Upper lobe of left lung (tissue), 4 donors: Measurements from ENCODE around the gene HSPG2.

Experiments
- POLR2A ChIP-seq, 4 donors: fragments of 450-650 bp; IDR thresholded peaks; one replicate each; pipeline ENCODE4 v1.5.1; 2016 to 2017; ENCODE audit warnings: antibody characterized with exemption in 4 of 4, mild to moderate bottlenecking in 2 of 4
- POLR2AphosphoS5 ChIP-seq, 2 donors: sonication (generic); formaldehyde crosslinking; IDR thresholded peaks; one replicate each; pipeline ENCODE4 v1.5.1; 2017; ENCODE audit warnings: antibody characterized with exemption in 2 of 2
- TF ChIP-seq, protein P1 (sequence below), 6 experiments: fragments of 450-650 bp in 4 of 6; fragments of 200-600 bp in 2 of 6; sonication (generic) in 2 of 6; IDR thresholded peaks; one replicate each; pipeline ENCODE4 v1.5.1; 2016 to 2019; ENCODE audit warnings: antibody characterized with exemption in 6 of 6

DNA sequence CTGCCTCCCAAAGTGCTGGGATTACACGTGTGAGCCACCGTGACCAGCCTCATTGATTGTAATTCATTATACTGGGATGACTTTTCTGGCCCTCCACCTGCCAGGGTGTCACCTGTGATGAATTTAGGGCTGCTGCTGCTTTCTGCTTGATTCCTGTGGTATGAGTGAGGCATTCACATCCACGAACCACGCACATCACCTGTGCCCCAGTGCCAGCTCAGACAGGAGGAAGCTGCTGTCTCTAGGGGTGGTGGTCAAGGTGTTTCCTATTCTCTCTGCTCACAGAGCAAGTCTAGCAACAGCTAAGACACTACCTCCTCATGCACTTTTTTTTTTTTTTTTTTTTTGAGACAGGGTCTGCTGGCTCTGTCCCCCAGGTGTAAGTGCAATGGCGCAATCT, 137.4 kb downstream of the HSPG2 start:
- TF ChIP-seq, protein P1, sequence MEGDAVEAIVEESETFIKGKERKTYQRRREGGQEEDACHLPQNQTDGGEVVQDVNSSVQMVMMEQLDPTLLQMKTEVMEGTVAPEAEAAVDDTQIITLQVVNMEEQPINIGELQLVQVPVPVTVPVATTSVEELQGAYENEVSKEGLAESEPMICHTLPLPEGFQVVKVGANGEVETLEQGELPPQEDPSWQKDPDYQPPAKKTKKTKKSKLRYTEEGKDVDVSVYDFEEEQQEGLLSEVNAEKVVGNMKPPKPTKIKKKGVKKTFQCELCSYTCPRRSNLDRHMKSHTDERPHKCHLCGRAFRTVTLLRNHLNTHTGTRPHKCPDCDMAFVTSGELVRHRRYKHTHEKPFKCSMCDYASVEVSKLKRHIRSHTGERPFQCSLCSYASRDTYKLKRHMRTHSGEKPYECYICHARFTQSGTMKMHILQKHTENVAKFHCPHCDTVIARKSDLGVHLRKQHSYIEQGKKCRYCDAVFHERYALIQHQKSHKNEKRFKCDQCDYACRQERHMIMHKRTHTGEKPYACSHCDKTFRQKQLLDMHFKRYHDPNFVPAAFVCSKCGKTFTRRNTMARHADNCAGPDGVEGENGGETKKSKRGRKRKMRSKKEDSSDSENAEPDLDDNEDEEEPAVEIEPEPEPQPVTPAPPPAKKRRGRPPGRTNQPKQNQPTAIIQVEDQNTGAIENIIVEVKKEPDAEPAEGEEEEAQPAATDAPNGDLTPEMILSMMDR (IDR thresholded peaks at IDR 0.05) = no peak
- TF ChIP-seq POLR2A (IDR thresholded peaks at IDR 0.05) = no peak
- no peak for TF ChIP-seq POLR2AphosphoS5 (IDR thresholded peaks at IDR 0.05)
